Smooth muscle cell (in vitro differentiated cells): ENCODE data around the gene C15orf61. TPM values are rescaled to one million over a fixed set of nuclear protein-coding genes. Genes with fewer than 3 reads are reported as not detected.

Source experiments
- DNase-seq: peaks from one replicate; lab custom pipeline; 2025; ENCODE audit not compliant: unreplicated experiment; lab: John Stamatoyannopoulos, UW
- H2AFZ ChIP-seq: fragments of 200-600 bp; sonication (generic); 2 replicates; pipeline ENCODE4 v1.6.0; 2016; ENCODE audit warnings: antibody characterized with exemption, low read depth, mild to moderate bottlenecking
- H3F3A ChIP-seq: fragments of 200-600 bp; sonication (generic); 2 replicates; pipeline ENCODE4 v1.6.0; 2017; ENCODE audit warnings: antibody characterized with exemption, low read depth
- H3K27ac ChIP-seq: fragments of 200-600 bp; sonication (generic); 2 replicates; pipeline ENCODE4 v1.5.1; 2016; ENCODE audit warnings: low read depth, mild to moderate bottlenecking
- H3K27me3 ChIP-seq: fragments of 200-600 bp; sonication (generic); 2 replicates; pipeline ENCODE4 v1.6.1; 2016; ENCODE audit warnings: low read depth, mild to moderate bottlenecking
- H3K36me3 ChIP-seq: fragments of 200-600 bp; sonication (generic); 2 replicates; pipeline ENCODE4 v1.5.1; 2016; ENCODE audit warnings: low read depth
- H3K4me1 ChIP-seq: fragments of 200-600 bp; sonication (generic); 2 replicates; pipeline ENCODE4 v1.5.1; 2016; ENCODE audit warnings: low read depth
- H3K4me2 ChIP-seq: fragments of 200-600 bp; sonication (generic); 2 replicates; pipeline ENCODE4 v1.6.0; 2016; ENCODE audit warnings: mild to moderate bottlenecking
- H3K4me3 ChIP-seq: fragments of 200-600 bp; sonication (generic); 2 replicates; pipeline ENCODE4 v1.5.1; 2016; ENCODE audit warnings: mild to moderate bottlenecking
- H3K79me2 ChIP-seq: fragments of 200-600 bp; sonication (generic); 2 replicates; pipeline ENCODE4 v1.6.0; 2016; ENCODE audit warnings: low read depth, mild to moderate bottlenecking
- H3K9ac ChIP-seq: fragments of 200-600 bp; sonication (generic); 2 replicates; pipeline ENCODE4 v1.6.0; 2016; ENCODE audit warnings: low read depth
- H3K9me3 ChIP-seq: fragments of 200-600 bp; sonication (generic); replicated peaks from 2 replicates; pipeline ENCODE4 v1.5.1; 2016; ENCODE audit warnings: low read depth
- H4K20me1 ChIP-seq: fragments of 200-600 bp; sonication (generic); 2 replicates; pipeline ENCODE4 v1.6.0; 2016; ENCODE audit warnings: low read depth
- CTCF ChIP-seq: fragments of 200-600 bp; sonication (generic); IDR thresholded peaks from 2 replicates; pipeline ENCODE4 v1.5.1; 2017; ENCODE audit warnings: borderline replicate concordance, mild to moderate bottlenecking, antibody characterized with exemption; ENCODE audit not compliant: insufficient read depth, poor library complexity, severe bottlenecking
- WGBS: methylation state at CpG from one replicate; pipeline ENCODE4 v1.1.7; 2016; ENCODE audit warnings: low lambda C conversion rate; 5-methylcytosine and 5-hydroxymethylcytosine counted together
- polyA plus RNA-seq: library from polyadenylated mRNA; unstranded; fragments of >200 nt; fragmentation: Nextera tagmentation; extraction: Ambion mirVana; gene quantifications from 2 replicates; pipeline ENCODE4 v1.2.1, GENCODE V29; 2016
- total RNA-seq: library from RNA; depleted of rRNA; stranded (reverse); fragments of >200 nt; gene quantifications from 2 replicates; pipeline ENCODE4 v1.2.3, GENCODE V29; 2014

The C15orf61 gene
- total and polyA plus RNA-seq, 2 experiments from 2014 or later: 5.6 to 8.0 TPM

GRCh38 chr15:67543348-67543718 lies 22.4 kb downstream of the C15orf61 start:
- Histone ChIP-seq H3K27ac (no peak overlapping the region), H3K4me1 (peaks cover 2% of the 10 kb centered on the region), H2AFZ (peak overlapping the region; percentile 97), H3K4me2 (peak overlapping the region; percentile 89), H3K27me3 (no peaks in the 10 kb centered on the region), H3K36me3 (no peaks in the 10 kb centered on the region), H3K9me3 (no peaks in the 10 kb centered on the region), H4K20me1 (no peaks in the 10 kb centered on the region), H3K4me3 (peak overlapping the region; percentile 68), H3K79me2 (no peaks in the 10 kb centered on the region), H3K9ac (no peak overlapping the region), H3F3A (no peaks in the 10 kb centered on the region)
- DNase-seq: no peak
- no peak for TF ChIP-seq CTCF
- 65% methylated on average over 7 of the region's 7 CpGs for WGBS

- H4K20me1 ChIP-seq: peaks cover 3% of the 10 kb centered on the region
- H3K4me3 ChIP-seq: no peak overlapping the region
- no peak overlapping the region for H3K9ac ChIP-seq
- H3K9me3 ChIP-seq: no peaks in the 10 kb centered on the region
- H3K36me3 ChIP-seq: no peaks in the 10 kb centered on the region
- no peak overlapping the region for H2AFZ ChIP-seq
- WGBS: 97% methylated on average over 3 of the region's 3 CpGs
- no peaks in the 10 kb centered on the region for H3K27me3 ChIP-seq
- no peak for TF ChIP-seq CTCF
- H3K79me2 ChIP-seq: no peaks in the 10 kb centered on the region
- peaks cover 13% of the 10 kb centered on the region for H3K4me1 ChIP-seq
- no peak overlapping the region for H3K4me2 ChIP-seq
- no peak overlapping the region for H3K27ac ChIP-seq
- DNase-seq: no peak
- H3F3A ChIP-seq: no peaks in the 10 kb centered on the region
Observed at GRCh38 chr15:67544475-67544874, 23.5 kb downstream of the C15orf61 start.

GRCh38 chr15:67545864-67546263 lies 24.9 kb downstream of the C15orf61 start:
- DNase-seq: no peak
- no peak overlapping the region for H3K4me3 ChIP-seq
- H3K9me3 ChIP-seq: no peaks in the 10 kb centered on the region
- no peaks in the 10 kb centered on the region for H3K27me3 ChIP-seq
- no peaks in the 10 kb centered on the region for H3K36me3 ChIP-seq
- no peak for TF ChIP-seq CTCF
- H3F3A ChIP-seq: no peaks in the 10 kb centered on the region
- no peaks in the 10 kb centered on the region for H3K79me2 ChIP-seq
- no peak overlapping the region for H2AFZ ChIP-seq
- H3K4me2 ChIP-seq: no peak overlapping the region
- H3K27ac ChIP-seq: no peak overlapping the region
- peaks cover 18% of the 10 kb centered on the region for H3K4me1 ChIP-seq
- 86% methylated on average over 3 of the region's 3 CpGs for WGBS
- H3K9ac ChIP-seq: no peak overlapping the region
- peaks cover 8% of the 10 kb centered on the region for H4K20me1 ChIP-seq

- DNase-seq: no peak
- Histone ChIP-seq H3K9me3 (no peaks in the 10 kb centered on the region), H3K79me2 (no peaks in the 10 kb centered on the region), H4K20me1 (peaks cover 8% of the 10 kb centered on the region), H3F3A (no peaks in the 10 kb centered on the region), H3K36me3 (no peaks in the 10 kb centered on the region), H3K9ac (no peak overlapping the region), H3K27me3 (no peaks in the 10 kb centered on the region), H2AFZ (no peak overlapping the region), H3K4me3 (no peak overlapping the region), H3K4me1 (peaks cover 18% of the 10 kb centered on the region), H3K27ac (no peak overlapping the region), H3K4me2 (no peak overlapping the region)
- WGBS: 86% methylated on average over 2 of the region's 2 CpGs
- TF ChIP-seq CTCF: no peak
Observed at GRCh38 chr15:67547064-67547463, 26.1 kb downstream of the C15orf61 start.
